MM.1S (cell line): ENCODE results near the gene COPS8.

Experiments
- EZH2 ChIP-seq: fragments of 300-600 bp; sonication (generic); optimal IDR thresholded peaks from 2 replicates; pipeline ENCODE3; 2017; ENCODE audit warnings: low read depth, mild to moderate bottlenecking, antibody characterized with exemption, low read length, mixed read lengths
- EZH2phosphoT487 ChIP-seq: fragments of 300-600 bp; sonication (generic); IDR thresholded peaks from 2 replicates; pipeline ENCODE4 v1.6.1; 2018; ENCODE audit warnings: antibody characterized with exemption, low read length
- TF ChIP-seq, protein P1 (sequence below): fragments of 300-600 bp; sonication (generic); IDR thresholded peaks from 2 replicates; pipeline ENCODE4 v1.5.1; 2016; ENCODE audit warnings: antibody characterized with exemption, low read length, mixed read lengths

DNA sequence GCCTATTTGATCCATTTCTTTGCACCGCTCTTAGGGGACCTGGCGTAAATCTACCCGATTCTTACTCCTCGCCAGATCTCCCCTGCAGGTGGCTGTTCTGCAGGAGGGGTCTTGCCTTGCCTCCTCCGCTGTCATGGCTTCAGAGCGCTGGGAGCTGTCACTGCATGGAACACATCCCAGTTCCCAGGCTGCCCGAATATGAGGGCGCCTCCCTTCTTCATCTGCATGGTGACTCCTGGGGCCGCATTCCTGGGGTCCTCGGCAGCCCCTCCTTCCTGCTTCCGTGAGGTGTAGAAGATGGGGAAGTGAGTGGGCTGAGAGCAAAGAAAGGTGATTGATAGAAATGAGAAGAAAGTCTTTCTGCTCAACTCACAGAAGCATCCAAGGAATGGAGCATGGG, 27.3 kb upstream of the COPS8 start:
- TF ChIP-seq EZH2phosphoT487 (no peak), EZH2 (no peak)
- TF ChIP-seq, protein P1, sequence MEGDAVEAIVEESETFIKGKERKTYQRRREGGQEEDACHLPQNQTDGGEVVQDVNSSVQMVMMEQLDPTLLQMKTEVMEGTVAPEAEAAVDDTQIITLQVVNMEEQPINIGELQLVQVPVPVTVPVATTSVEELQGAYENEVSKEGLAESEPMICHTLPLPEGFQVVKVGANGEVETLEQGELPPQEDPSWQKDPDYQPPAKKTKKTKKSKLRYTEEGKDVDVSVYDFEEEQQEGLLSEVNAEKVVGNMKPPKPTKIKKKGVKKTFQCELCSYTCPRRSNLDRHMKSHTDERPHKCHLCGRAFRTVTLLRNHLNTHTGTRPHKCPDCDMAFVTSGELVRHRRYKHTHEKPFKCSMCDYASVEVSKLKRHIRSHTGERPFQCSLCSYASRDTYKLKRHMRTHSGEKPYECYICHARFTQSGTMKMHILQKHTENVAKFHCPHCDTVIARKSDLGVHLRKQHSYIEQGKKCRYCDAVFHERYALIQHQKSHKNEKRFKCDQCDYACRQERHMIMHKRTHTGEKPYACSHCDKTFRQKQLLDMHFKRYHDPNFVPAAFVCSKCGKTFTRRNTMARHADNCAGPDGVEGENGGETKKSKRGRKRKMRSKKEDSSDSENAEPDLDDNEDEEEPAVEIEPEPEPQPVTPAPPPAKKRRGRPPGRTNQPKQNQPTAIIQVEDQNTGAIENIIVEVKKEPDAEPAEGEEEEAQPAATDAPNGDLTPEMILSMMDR: no peak
